Measurements from ENCODE around the gene AKAP13.
A peak's percentile ranks its signal among the peaks of the same experiment; 100 is the strongest.

The AKAP13 gene

GRCh38 chr15:85748729-85749128 is 368.3 kb downstream of the AKAP13 start:
- peak; percentile 23 for DNase-seq

DNA sequence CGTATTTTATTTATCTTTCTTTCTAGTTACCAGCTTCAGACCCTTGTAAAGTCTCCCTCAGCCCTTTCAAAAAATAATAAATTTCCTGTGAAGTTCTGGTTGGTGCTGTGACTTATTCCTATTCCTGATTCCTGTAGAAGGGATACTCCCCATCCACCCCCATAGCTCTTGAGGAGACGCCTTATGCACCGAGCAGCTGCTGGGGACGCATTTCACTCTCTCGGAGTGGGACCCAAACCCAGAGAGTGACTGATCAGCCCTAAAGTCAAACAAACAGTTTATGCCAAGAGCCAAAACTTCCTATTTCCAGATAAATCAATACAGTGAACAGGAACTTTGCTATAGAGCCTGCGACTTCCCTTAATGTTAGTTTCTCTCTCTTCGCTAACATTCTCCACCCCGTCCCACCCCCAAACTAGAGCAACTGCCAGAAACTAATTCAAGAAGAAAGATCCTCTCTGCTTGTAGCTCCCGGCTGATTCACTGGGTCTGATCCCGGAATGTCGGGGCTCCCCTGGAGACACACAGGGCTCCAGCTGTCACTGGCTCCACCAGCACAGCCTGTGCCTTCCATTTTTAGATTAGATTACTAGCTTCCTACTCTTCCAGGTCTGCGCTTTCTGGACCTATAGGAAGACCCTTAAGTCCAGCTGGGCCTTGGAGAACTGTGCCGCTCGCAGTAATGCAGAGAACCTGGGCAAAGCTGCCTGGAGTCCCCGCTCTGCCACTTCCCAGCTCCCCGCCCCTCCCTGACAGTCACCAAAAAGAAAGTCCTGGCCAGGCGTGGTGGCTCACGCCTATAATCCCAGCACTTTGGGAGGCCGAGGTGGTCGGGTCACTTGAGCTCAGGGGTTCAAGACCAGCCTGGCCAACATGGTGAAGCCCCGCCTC is 369.1 kb downstream of the AKAP13 start:
- DNase-seq, result peak; percentile 90

GRCh38 chr15:85750319-85751290 is 370.2 kb downstream of the AKAP13 start:
- peak; percentile 92 for DNase-seq

- DNase-seq, result no peak
Observed at GRCh38 chr15:85751291-85752123, 371.1 kb downstream of the AKAP13 start.

DNA sequence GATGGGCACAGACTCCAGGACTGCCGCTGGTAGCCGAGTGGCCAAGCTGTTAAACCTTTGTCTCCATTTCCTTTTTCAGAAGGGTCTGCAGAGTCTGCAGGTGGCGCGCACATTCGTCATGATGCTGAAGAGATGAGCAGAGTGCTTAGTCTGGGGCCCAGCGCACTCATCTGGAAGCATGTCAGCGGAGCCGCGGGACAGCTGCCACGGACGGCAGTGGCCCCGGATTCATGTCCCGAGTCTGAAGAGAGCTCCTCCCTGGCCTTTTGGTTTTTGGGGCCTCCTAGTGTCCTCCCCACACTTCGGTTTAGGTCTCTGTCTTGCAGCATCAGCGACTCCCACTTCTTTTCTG is 371.7 kb downstream of the AKAP13 start:
- peak; percentile 45 for DNase-seq

GRCh38 chr15:85752491-85752961 is 372.1 kb downstream of the AKAP13 start:
- DNase-seq, result peak; percentile 65

DNA sequence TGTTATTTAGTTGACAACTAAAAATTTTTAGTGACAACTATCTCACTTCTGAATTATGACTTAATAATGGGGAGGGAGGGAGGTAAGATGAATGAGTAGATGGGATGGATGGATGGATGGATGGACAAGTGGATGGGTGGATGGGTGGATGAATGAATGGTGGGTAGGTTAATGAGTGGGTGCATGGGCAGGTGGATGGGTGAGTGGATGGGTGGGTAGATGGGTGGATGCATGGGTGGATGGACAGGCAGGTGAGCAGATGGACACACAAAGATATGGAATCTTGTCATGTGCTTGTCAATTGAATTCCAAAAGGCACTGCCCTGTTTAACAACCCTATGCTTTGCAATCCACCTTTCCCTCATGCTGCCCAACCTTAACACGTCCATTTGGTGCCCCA is 372.9 kb downstream of the AKAP13 start:
- DNase-seq, result no peak

GRCh38 chr15:85753791-85754452 is 373.5 kb downstream of the AKAP13 start:
- DNase-seq, result no peak

- peak; percentile 82 for DNase-seq
Observed at GRCh38 chr15:85754989-85755388, 374.6 kb downstream of the AKAP13 start.

- no peak for DNase-seq
Observed at GRCh38 chr15:85755471-85755870, 375.1 kb downstream of the AKAP13 start.

- peak; percentile 9 for DNase-seq
Observed at GRCh38 chr15:85755942-85756341, 375.5 kb downstream of the AKAP13 start.

- DNase-seq, result no peak
Observed at GRCh38 chr15:85756411-85757072, 376.1 kb downstream of the AKAP13 start.

GRCh38 chr15:85757073-85757938 is 376.9 kb downstream of the AKAP13 start:
- no peak for DNase-seq

GRCh38 chr15:85757939-85758654 is 377.7 kb downstream of the AKAP13 start:
- DNase-seq, result peak; percentile 11

DNA sequence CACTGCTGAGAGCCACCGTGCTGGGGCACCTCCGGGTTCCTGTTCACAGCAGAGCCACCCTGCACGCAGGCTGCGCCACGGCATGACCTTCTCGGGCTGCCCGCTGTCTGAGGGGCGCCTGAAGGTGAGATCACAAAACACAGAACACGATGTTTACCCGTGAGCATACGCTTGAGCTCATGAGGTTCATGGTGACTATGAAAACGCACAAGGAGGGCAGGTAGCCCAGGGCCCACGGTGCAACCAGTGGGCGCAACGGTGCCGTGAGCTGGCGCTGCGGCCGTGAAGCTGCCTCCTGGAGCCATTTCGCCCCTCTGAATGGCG is 378.2 kb downstream of the AKAP13 start:
- no peak for DNase-seq

- DNase-seq, result peak; percentile 36
Observed at GRCh38 chr15:85759376-85759775, 379.0 kb downstream of the AKAP13 start.

GRCh38 chr15:85760049-85760448 is 379.6 kb downstream of the AKAP13 start:
- DNase-seq, result no peak

GRCh38 chr15:85760531-85761371 is 380.3 kb downstream of the AKAP13 start:
- peak; percentile 14 for DNase-seq

DNA sequence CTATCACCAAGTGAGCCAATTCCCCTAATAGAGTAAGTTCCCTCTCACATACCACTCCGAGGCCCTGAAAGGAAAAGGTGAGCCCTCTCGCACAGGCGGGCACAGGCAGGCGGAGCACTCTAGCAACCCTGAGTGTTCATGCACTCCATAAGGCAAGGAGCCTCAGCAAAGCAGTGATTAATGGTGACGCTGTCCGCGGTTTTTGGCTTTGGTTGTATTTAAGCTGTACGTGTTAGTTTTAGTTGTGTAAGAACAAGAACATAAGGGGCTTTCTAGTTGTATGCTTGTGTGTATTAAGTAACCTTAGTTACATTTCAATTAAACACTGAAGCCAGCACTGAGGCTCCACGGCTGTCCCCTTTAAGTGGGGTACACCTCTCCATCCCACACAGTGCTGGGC is 381.2 kb downstream of the AKAP13 start:
- no peak for DNase-seq
